Small intestine (tissue), 7 donors: ENCODE data around the gene NCOR1. TPM values are rescaled to one million over a fixed set of nuclear protein-coding genes. Genes with fewer than 3 reads are reported as not detected.

Experiments
- DNase-seq, 2 donors: peaks; one replicate each; pipeline versions ENCODE4 v3.0.0 to v3.0.0-alpha.2; 2013
- FAIRE-seq: peaks from 2 replicates; lab custom pipeline; 2012; peaks lifted over from hg19 to GRCh38; lab: Jason Lieb, UNC
- H3K27ac ChIP-seq, 3 donors: one replicate each; pipeline ENCODE4 v1.5.1; 2013; ENCODE audit warnings: low read length in 2 of 3, mild to moderate bottlenecking in 2 of 3, control low read depth in 1 of 3, inconsistent platforms in 1 of 3, low read depth in 1 of 3, moderate library complexity in 1 of 3
- H3K27me3 ChIP-seq, 3 donors: one replicate each; pipeline ENCODE4 v1.6.1; 2013; ENCODE audit warnings: low read length in 3 of 3, inconsistent platforms in 1 of 3; ENCODE audit not compliant: control insufficient read depth in 3 of 3, insufficient read depth in 3 of 3
- H3K36me3 ChIP-seq, 3 donors: one replicate each; pipeline ENCODE4 v1.6.1; 2013; ENCODE audit warnings: low read length in 3 of 3, inconsistent platforms in 1 of 3, low read depth in 1 of 3, mild to moderate bottlenecking in 1 of 3, moderate library complexity in 1 of 3; ENCODE audit not compliant: control insufficient read depth in 3 of 3, insufficient read depth in 2 of 3
- H3K4me1 ChIP-seq, 3 donors: one replicate each; pipeline ENCODE4 v1.6.1; 2013; ENCODE audit warnings: low read length in 2 of 3, inconsistent platforms in 1 of 3, low read depth in 1 of 3, mild to moderate bottlenecking in 1 of 3, moderate library complexity in 1 of 3; ENCODE audit not compliant: control insufficient read depth in 3 of 3, insufficient read depth in 2 of 3
- H3K4me3 ChIP-seq, 3 donors: one replicate each; pipeline ENCODE4 v1.5.1; 2013; ENCODE audit warnings: low read length in 3 of 3, control low read depth in 1 of 3, inconsistent platforms in 1 of 3, low read depth in 1 of 3, mild to moderate bottlenecking in 1 of 3, moderate library complexity in 1 of 3
- H3K9me3 ChIP-seq, 2 donors: one replicate each; pipeline ENCODE4 v1.6.1; 2013; ENCODE audit warnings: low read depth in 1 of 2, low read length in 1 of 2; ENCODE audit not compliant: control insufficient read depth in 2 of 2, insufficient read depth in 1 of 2
- WGBS, 3 donors: extraction: QIAGEN DNeasy Blood & Tissue Kit; methylation state at CpG; one replicate each; pipeline ENCODE4 v1.1.7; 2013; 5-methylcytosine and 5-hydroxymethylcytosine counted together
- polyA plus RNA-seq, 4 donors: library from polyadenylated mRNA; stranded (reverse) in 3 of 4; unstranded in 1 of 4; fragments of 200-250 nt in 3 of 4; fragments of 120-200 nt in 1 of 4; gene quantifications; one replicate each; pipeline versions ENCODE4 v1.2.1 to v1.2.3, GENCODE V29; 2013
- donor health status: healthy with polysubstance abuse.
- donor health status: control.
- donor health status: control.
- donor health status: Bipolar disorder and iron deficiency.
- donor health status: healthy.

The NCOR1 gene
- polyA plus RNA-seq, 4 donors, result 69.3 to 227 (median 157) TPM

- H3K36me3 ChIP-seq, result peaks cover 4 to 54% (median 52%) of the 10 kb centered on the region in 3 donors
Observed at GRCh38 chr17:16046966-16047365, 168.4 kb downstream of the NCOR1 start.

GRCh38 chr17:16044487-16044886, 170.8 kb downstream of the NCOR1 start:
- H3K27ac ChIP-seq, result no peak overlapping the region
- H3K27me3 ChIP-seq, result no peaks in the 10 kb centered on the region
- H3K9me3 ChIP-seq, result no peaks in the 10 kb centered on the region
- no peak overlapping the region for H3K4me3 ChIP-seq
- peaks cover 0 to 12% (median 0%) of the 10 kb centered on the region in 3 donors for H3K4me1 ChIP-seq
- DNase-seq (no peak), FAIRE-seq (no peak)
- 85 to 90% (median 89%) methylated on average over 10 of the region's 10 CpGs for WGBS, 3 donors
- peaks cover 8 to 49% (median 48%) of the 10 kb centered on the region in 3 donors for H3K36me3 ChIP-seq

More at GRCh38 chr17:16046966-16047365, 168.4 kb downstream of the NCOR1 start:
- Histone ChIP-seq H3K27ac (no peak overlapping the region), H3K9me3 (no peaks in the 10 kb centered on the region), H3K4me1 (no peaks in the 10 kb centered on the region), H3K4me3 (no peak overlapping the region), H3K27me3 (no peaks in the 10 kb centered on the region)
- FAIRE-seq (no peak), DNase-seq (no peak)
- 89 to 97% (median 95%) methylated on average over 3 of the region's 3 CpGs for WGBS, 3 donors

- Histone ChIP-seq H3K27me3 (no peaks in the 10 kb centered on the region), H3K36me3 (peaks cover 22 to 47% (median 45%) of the 10 kb centered on the region in 3 donors), H3K9me3 (peaks cover 0 to 2% of the 10 kb centered on the region in 2 donors), H3K4me3 (no peak overlapping the region), H3K27ac (peak overlapping the region in 2 of 3 donors; percentile 24 to 53), H3K4me1 (peaks cover 0 to 12% (median 0%) of the 10 kb centered on the region in 3 donors)
- DNase-seq (peak; percentile 71 to 75), FAIRE-seq (no peak)
- 37 to 72% (median 52%) methylated on average over 4 of the region's 4 CpGs for WGBS, 3 donors
Observed at GRCh38 chr17:16040710-16041251, 174.6 kb downstream of the NCOR1 start.

GRCh38 chr17:16037636-16038035, 177.7 kb downstream of the NCOR1 start:
- no peak for DNase-seq
- Histone ChIP-seq H3K4me1 (peaks cover 0 to 12% (median 0%) of the 10 kb centered on the region in 3 donors), H3K4me3 (no peak overlapping the region), H3K9me3 (peaks cover 0 to 2% of the 10 kb centered on the region in 2 donors), H3K27me3 (no peaks in the 10 kb centered on the region), H3K36me3 (peaks cover 22 to 54% (median 44%) of the 10 kb centered on the region in 3 donors), H3K27ac (no peak overlapping the region)
- no peak for FAIRE-seq

- DNase-seq (no peak), FAIRE-seq (no peak)
- Histone ChIP-seq H3K36me3 (peaks cover 26 to 52% (median 51%) of the 10 kb centered on the region in 3 donors), H3K4me3 (no peak overlapping the region), H3K27me3 (no peaks in the 10 kb centered on the region), H3K27ac (peak overlapping the region in 1 of 3 donors; percentile 2), H3K4me1 (peaks cover 0 to 10% (median 0%) of the 10 kb centered on the region in 3 donors), H3K9me3 (peaks cover 0 to 2% of the 10 kb centered on the region in 2 donors)
- WGBS, 3 donors, result 92 to 96% (median 95%) methylated on average over 2 of the region's 2 CpGs
Observed at GRCh38 chr17:16036261-16036660, 179.1 kb downstream of the NCOR1 start.

- Histone ChIP-seq H3K4me1 (no peaks in the 10 kb centered on the region), H3K9me3 (peaks cover 0 to 2% of the 10 kb centered on the region in 2 donors), H3K27me3 (no peaks in the 10 kb centered on the region), H3K27ac (no peak overlapping the region), H3K36me3 (peaks cover 19 to 52% (median 40%) of the 10 kb centered on the region in 3 donors), H3K4me3 (no peak overlapping the region)
- FAIRE-seq (no peak), DNase-seq (no peak)
- 92 to 95% (median 95%) methylated on average over 7 of the region's 7 CpGs for WGBS, 3 donors
Observed at GRCh38 chr17:16033729-16034349, 181.5 kb downstream of the NCOR1 start.

GRCh38 chr17:16027708-16028584, 187.4 kb downstream of the NCOR1 start:
- H3K4me1 ChIP-seq, result peaks cover 0 to 2% (median 0%) of the 10 kb centered on the region in 3 donors
- H3K36me3 ChIP-seq, result peaks cover 19 to 36% (median 19%) of the 10 kb centered on the region in 3 donors
- no peaks in the 10 kb centered on the region for H3K27me3 ChIP-seq
- H3K27ac ChIP-seq, result peak overlapping the region in 1 of 3 donors; percentile 33
- peak in 1 of 2 donors; percentile 40 for DNase-seq
- FAIRE-seq, result no peak
- H3K9me3 ChIP-seq, result no peaks in the 10 kb centered on the region
- H3K4me3 ChIP-seq, result no peak overlapping the region
- WGBS, 3 donors, result 74 to 79% (median 74%) methylated on average over 5 of the region's 5 CpGs

GRCh38 chr17:16026895-16027294, 188.4 kb downstream of the NCOR1 start:
- no peak for FAIRE-seq
- Histone ChIP-seq H3K27me3 (no peaks in the 10 kb centered on the region), H3K9me3 (no peaks in the 10 kb centered on the region), H3K36me3 (peaks cover 10 to 31% (median 16%) of the 10 kb centered on the region in 3 donors), H3K4me1 (peaks cover 0 to 2% (median 0%) of the 10 kb centered on the region in 3 donors), H3K27ac (no peak overlapping the region), H3K4me3 (no peak overlapping the region)
- no peak for DNase-seq
- WGBS, 3 donors, result 92 to 93% (median 92%) methylated on average over 5 of the region's 5 CpGs
